Fibroblast of lung (primary cell): ENCODE results near the gene ITGB4. TPM values are rescaled to one million over a fixed set of nuclear protein-coding genes. Genes with fewer than 3 reads are reported as not detected.

Experiments used
- DNase-seq, 2 donors: peaks; one replicate each; pipeline versions ENCODE4 v3.0.0 to v3.0.0-alpha.2; 2010; ENCODE audit warnings: low read depth in 2 of 2
- H2AFZ ChIP-seq: 2 replicates; pipeline ENCODE4 v1.5.1; 2012; ENCODE audit warnings: low read length, control low read depth, inconsistent platforms
- H3K27ac ChIP-seq: 2 replicates; pipeline ENCODE4 v1.5.1; 2011; ENCODE audit warnings: low read length, control low read depth; ENCODE audit not compliant: insufficient read depth
- H3K27me3 ChIP-seq: 2 replicates; pipeline ENCODE4 v1.5.1; 2011; ENCODE audit warnings: mild to moderate bottlenecking, low read length; ENCODE audit not compliant: control insufficient read depth, insufficient read depth
- H3K36me3 ChIP-seq: 2 replicates; pipeline ENCODE4 v1.5.1; 2011; ENCODE audit warnings: low read length; ENCODE audit not compliant: control insufficient read depth, insufficient read depth
- H3K4me1 ChIP-seq: 2 replicates; pipeline ENCODE4 v1.5.1; 2011; ENCODE audit warnings: low read length; ENCODE audit not compliant: control insufficient read depth, insufficient read depth; ENCODE audit errors: extremely low read depth
- H3K4me2 ChIP-seq: 2 replicates; pipeline ENCODE4 v1.5.1; 2011; ENCODE audit warnings: low read length, control low read depth; ENCODE audit not compliant: insufficient read depth; ENCODE audit errors: extremely low read depth
- H3K4me3 ChIP-seq, 4 experiments: fragments of 200-600 bp in 1 of 4; sonication (generic) in 1 of 4; replicated peaks in 1 of 4; 2 replicates each; pipeline ENCODE4 v1.5.1; 2011 to 2016; ENCODE audit warnings: low read length in 4 of 4, low read depth in 3 of 4, mild to moderate bottlenecking in 3 of 4, control low read depth in 2 of 4, inconsistent platforms in 1 of 4, mixed read lengths in 1 of 4; ENCODE audit not compliant: insufficient read depth in 1 of 4; ENCODE audit errors: control extremely low read depth in 1 of 4
- H3K79me2 ChIP-seq: 2 replicates; pipeline ENCODE4 v1.5.1; 2012; ENCODE audit warnings: mild to moderate bottlenecking, low read length, inconsistent platforms; ENCODE audit not compliant: control insufficient read depth, insufficient read depth
- H3K9ac ChIP-seq: 2 replicates; pipeline ENCODE4 v1.5.1; 2011; ENCODE audit warnings: mild to moderate bottlenecking, low read length, control low read depth; ENCODE audit not compliant: insufficient read depth
- H3K9me3 ChIP-seq: 2 replicates; pipeline ENCODE4 v1.5.1; 2012; ENCODE audit warnings: low read depth, low read length; ENCODE audit not compliant: control insufficient read depth, insufficient read depth
- H4K20me1 ChIP-seq: 2 replicates; pipeline ENCODE4 v1.5.1; 2011; ENCODE audit warnings: low read length; ENCODE audit not compliant: control insufficient read depth, insufficient read depth; ENCODE audit errors: extremely low read depth
- EZH2 ChIP-seq: IDR thresholded peaks from 2 replicates; pipeline ENCODE4 v1.5.1; 2012; ENCODE audit warnings: low read length, control low read depth, mild to moderate bottlenecking; ENCODE audit errors: missing control alignments
- polyA plus RNA-seq, 2 donors: library from polyadenylated mRNA; depleted of rRNA in 1 of 2; stranded (reverse) in 1 of 2; unstranded in 1 of 2; fragments of >200 nt; gene quantifications; 2 replicates each; pipeline ENCODE4 v1.2.1, GENCODE V29; 2011 to 2012; ENCODE audit warnings: missing spikeins in 1 of 2
- total RNA-seq: library from RNA; depleted of rRNA; stranded (reverse); fragments of >200 nt; gene quantifications from 2 replicates; pipeline ENCODE4 v1.2.1, GENCODE V29; 2014
- TF ChIP-seq, protein P1 (sequence below), 2 donors: IDR thresholded peaks in 1 of 2; conservative IDR thresholded peaks in 1 of 2; 1 replicate in 1 of 2; 2 replicates in 1 of 2; pipeline ENCODE4 v1.5.1; 2011 to 2012; ENCODE audit warnings: low read length in 2 of 2, control low read depth in 1 of 2, inconsistent platforms in 1 of 2, low read depth in 1 of 2, mild to moderate bottlenecking in 1 of 2

Gene ITGB4
- total and polyA plus RNA-seq, 2 donors (not counting 1 experiment from before 2014, with no cell fraction given): 0.17 TPM

DNA sequence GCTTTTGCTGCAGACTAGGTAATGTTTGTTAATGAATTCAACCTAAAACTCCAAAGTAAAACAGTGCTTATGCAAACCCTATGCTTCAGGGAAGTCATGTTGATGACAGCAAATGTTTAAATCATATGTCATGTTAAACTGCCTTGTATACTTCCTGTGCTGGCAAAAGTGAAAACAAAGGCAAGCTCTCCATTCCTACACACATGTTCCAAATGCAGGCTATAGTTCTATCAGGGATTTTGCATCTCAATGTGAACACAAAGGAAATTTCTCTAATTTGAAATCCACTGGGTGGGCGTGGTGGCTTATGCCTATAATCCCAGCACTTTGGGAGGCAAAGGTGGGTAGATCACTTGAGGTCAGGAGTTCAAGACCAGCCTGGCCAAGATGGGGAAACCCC is 82.6 kb downstream of the ITGB4 start:
- no peak for DNase-seq
- Histone ChIP-seq H3K9me3 (no peaks in the 10 kb centered on the region), H3K4me3 (no peak overlapping the region), H2AFZ (no peak overlapping the region), H3K27ac (no peak overlapping the region), H3K36me3 (no peaks in the 10 kb centered on the region), H3K27me3 (no peaks in the 10 kb centered on the region), H3K9ac (no peak overlapping the region), H3K4me1 (no peaks in the 10 kb centered on the region), H4K20me1 (no peaks in the 10 kb centered on the region), H3K79me2 (no peaks in the 10 kb centered on the region), H3K4me2 (no peak overlapping the region)
- TF ChIP-seq EZH2: no peak
- TF ChIP-seq, protein P1, sequence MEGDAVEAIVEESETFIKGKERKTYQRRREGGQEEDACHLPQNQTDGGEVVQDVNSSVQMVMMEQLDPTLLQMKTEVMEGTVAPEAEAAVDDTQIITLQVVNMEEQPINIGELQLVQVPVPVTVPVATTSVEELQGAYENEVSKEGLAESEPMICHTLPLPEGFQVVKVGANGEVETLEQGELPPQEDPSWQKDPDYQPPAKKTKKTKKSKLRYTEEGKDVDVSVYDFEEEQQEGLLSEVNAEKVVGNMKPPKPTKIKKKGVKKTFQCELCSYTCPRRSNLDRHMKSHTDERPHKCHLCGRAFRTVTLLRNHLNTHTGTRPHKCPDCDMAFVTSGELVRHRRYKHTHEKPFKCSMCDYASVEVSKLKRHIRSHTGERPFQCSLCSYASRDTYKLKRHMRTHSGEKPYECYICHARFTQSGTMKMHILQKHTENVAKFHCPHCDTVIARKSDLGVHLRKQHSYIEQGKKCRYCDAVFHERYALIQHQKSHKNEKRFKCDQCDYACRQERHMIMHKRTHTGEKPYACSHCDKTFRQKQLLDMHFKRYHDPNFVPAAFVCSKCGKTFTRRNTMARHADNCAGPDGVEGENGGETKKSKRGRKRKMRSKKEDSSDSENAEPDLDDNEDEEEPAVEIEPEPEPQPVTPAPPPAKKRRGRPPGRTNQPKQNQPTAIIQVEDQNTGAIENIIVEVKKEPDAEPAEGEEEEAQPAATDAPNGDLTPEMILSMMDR (conservative IDR thresholded peaks at IDR 0.05 in 1 of 2, IDR thresholded peaks at IDR 0.05 in 1 of 2; ENCODE audit: low read depth in 1 of 2, low read length in 2 of 2): no peak

GRCh38 chr17:75806822-75807500 is 85.7 kb downstream of the ITGB4 start:
- H3K4me1 ChIP-seq: peaks cover 5% of the 10 kb centered on the region
- H3K27me3 ChIP-seq: no peaks in the 10 kb centered on the region
- no peak overlapping the region for H2AFZ ChIP-seq
- no peaks in the 10 kb centered on the region for H4K20me1 ChIP-seq
- H3K4me2 ChIP-seq: no peak overlapping the region
- H3K36me3 ChIP-seq: peaks cover 2% of the 10 kb centered on the region
- TF ChIP-seq EZH2: no peak
- TF ChIP-seq, protein P1 (conservative IDR thresholded peaks at IDR 0.05 in 1 of 2, IDR thresholded peaks at IDR 0.05 in 1 of 2; ENCODE audit: low read depth in 1 of 2, low read length in 2 of 2): no peak
- H3K27ac ChIP-seq: no peak overlapping the region
- no peak for DNase-seq
- H3K9ac ChIP-seq: no peak overlapping the region
- H3K9me3 ChIP-seq: no peaks in the 10 kb centered on the region
- H3K79me2 ChIP-seq: no peaks in the 10 kb centered on the region
- no peak overlapping the region for H3K4me3 ChIP-seq

Other genes starting within 250 kb of the ITGB4 start
- 4.9 and 8.3 TPM in 2 replicates for gene CASKIN2, start 205.9 kb upstream of the ITGB4 start, total RNA-seq
- 3.4 and 4.5 TPM in 2 replicates for gene CASKIN2, start 205.9 kb upstream of the ITGB4 start, polyA plus RNA-seq
- 7.8 and 10.0 TPM in 2 replicates for gene TSEN54, start 204.9 kb upstream of the ITGB4 start, total RNA-seq
- 5.3 and 10.1 TPM in 2 replicates for gene TSEN54, start 204.9 kb upstream of the ITGB4 start, polyA plus RNA-seq
- 0.26 and 0.33 TPM in 2 replicates for gene LLGL2, start 195.8 kb upstream of the ITGB4 start, total RNA-seq
- 0.02 and 0.03 TPM in 2 replicates for gene LLGL2, start 195.8 kb upstream of the ITGB4 start, polyA plus RNA-seq
- 4.6 and 14.4 TPM in 2 replicates for gene MYO15B, start 133.7 kb upstream of the ITGB4 start, total RNA-seq
- 0.17 and 0.49 TPM in 2 replicates for gene MYO15B, start 133.7 kb upstream of the ITGB4 start, polyA plus RNA-seq
- under 0.01 and 0.17 TPM in 2 replicates for gene SMIM5, start 88.0 kb upstream of the ITGB4 start, total RNA-seq
- gene SMIM5, start 88.0 kb upstream of the ITGB4 start, polyA plus RNA-seq: 0.05 TPM in 1 of 2 replicates, not detected in the other
- gene RECQL5, start 54.3 kb upstream of the ITGB4 start, total RNA-seq: 18.5 and 26.3 TPM in 2 replicates
- 8.4 and 9.9 TPM in 2 replicates for gene RECQL5, start 54.3 kb upstream of the ITGB4 start, polyA plus RNA-seq
- gene SAP30BP, start 54.1 kb upstream of the ITGB4 start, total RNA-seq: 40.6 and 43.9 TPM in 2 replicates
- gene SAP30BP, start 54.1 kb upstream of the ITGB4 start, polyA plus RNA-seq: 61.0 and 84.5 TPM in 2 replicates
- 36.7 and 62.8 TPM in 2 replicates for gene GALK1, start 43.7 kb downstream of the ITGB4 start, total RNA-seq
- gene GALK1, start 43.7 kb downstream of the ITGB4 start, polyA plus RNA-seq: 8.6 and 10.2 TPM in 2 replicates
- 11.3 and 15.0 TPM in 2 replicates for gene UNK, start 63.3 kb downstream of the ITGB4 start, total RNA-seq
- gene UNK, start 63.3 kb downstream of the ITGB4 start, polyA plus RNA-seq: 15.2 and 18.0 TPM in 2 replicates
- 1.5 TPM in 2 replicates for gene UNC13D, start 122.9 kb downstream of the ITGB4 start, total RNA-seq
- gene UNC13D, start 122.9 kb downstream of the ITGB4 start, polyA plus RNA-seq: 0.12 and 0.22 TPM in 2 replicates
- gene WBP2, start 133.9 kb downstream of the ITGB4 start, total RNA-seq: 20.5 and 39.5 TPM in 2 replicates
- gene WBP2, start 133.9 kb downstream of the ITGB4 start, polyA plus RNA-seq: 53.4 and 56.1 TPM in 2 replicates
- gene TRIM47, start 157.1 kb downstream of the ITGB4 start, total RNA-seq: 16.0 and 18.2 TPM in 2 replicates
- gene TRIM47, start 157.1 kb downstream of the ITGB4 start, polyA plus RNA-seq: 2.2 and 4.8 TPM in 2 replicates
- 15.9 and 17.2 TPM in 2 replicates for gene TRIM65, start 175.5 kb downstream of the ITGB4 start, total RNA-seq
- gene TRIM65, start 175.5 kb downstream of the ITGB4 start, polyA plus RNA-seq: 4.3 TPM in 2 replicates
- 30.8 and 36.0 TPM in 2 replicates for gene MRPL38, start 183.4 kb downstream of the ITGB4 start, total RNA-seq
- gene MRPL38, start 183.4 kb downstream of the ITGB4 start, polyA plus RNA-seq: 19.3 and 29.7 TPM in 2 replicates
- gene FBF1, start 219.6 kb downstream of the ITGB4 start, total RNA-seq: 10.5 and 11.2 TPM in 2 replicates
- 1.6 and 2.6 TPM in 2 replicates for gene FBF1, start 219.6 kb downstream of the ITGB4 start, polyA plus RNA-seq